Astrocyte (in vitro differentiated cells and primary cell): ENCODE measurements around the gene FBXW2.

Experiments used
- CTCF ChIP-seq: IDR thresholded peaks from 2 replicates; pipeline ENCODE4 v1.5.1; 2011; ENCODE audit warnings: low read depth, mild to moderate bottlenecking, inconsistent platforms, low read length, moderate library complexity; ENCODE audit not compliant: insufficient read depth
- EZH2 ChIP-seq: IDR thresholded peaks from 2 replicates; pipeline ENCODE4 v1.6.1; 2012; ENCODE audit warnings: mild to moderate bottlenecking, low read length, inconsistent platforms; ENCODE audit not compliant: insufficient read depth

- TF ChIP-seq CTCF (no peak), EZH2 (no peak)
These were observed 67.3 kb downstream of the FBXW2 start for GRCh38 chr9:120725907-120726306.
